OCI-LY1 (cell line): Measurements from ENCODE around the gene RALGDS.

Experiments used
- H2AFZ ChIP-seq: fragments of 200-600 bp; sonication (generic), shearing (Covaris generic); 2 replicates; pipeline ENCODE4 v1.6.0; 2014; ENCODE audit warnings: antibody characterized with exemption, mild to moderate bottlenecking, low read length
- H3F3A ChIP-seq: fragments of 200-600 bp; sonication (generic), shearing (Covaris generic); 2 replicates; pipeline ENCODE4 v1.6.0; 2014; ENCODE audit warnings: mild to moderate bottlenecking, antibody characterized with exemption, low read length, moderate library complexity; ENCODE audit not compliant: insufficient read depth
- H3K27ac ChIP-seq: fragments of 200-600 bp; sonication (generic); 2 replicates; pipeline ENCODE4 v1.5.1; 2014; ENCODE audit warnings: low read length, mixed run types, mild to moderate bottlenecking, low read depth; ENCODE audit not compliant: poor library complexity, severe bottlenecking
- H3K27me3 ChIP-seq: fragments of 200-600 bp; sonication (generic); 2 replicates; pipeline ENCODE4 v1.6.0; 2014; ENCODE audit warnings: antibody characterized with exemption, mild to moderate bottlenecking, low read length, moderate library complexity; ENCODE audit not compliant: insufficient read depth
- H3K36me3 ChIP-seq: fragments of 200-600 bp; sonication (generic); 2 replicates; pipeline ENCODE4 v1.6.1; 2014; ENCODE audit warnings: mild to moderate bottlenecking, antibody characterized with exemption, low read length, moderate library complexity, mixed read lengths; ENCODE audit not compliant: insufficient read depth
- H3K4me1 ChIP-seq: fragments of 200-600 bp; sonication (generic); 2 replicates; pipeline ENCODE4 v1.5.1; 2014; ENCODE audit warnings: mild to moderate bottlenecking, low read length, moderate library complexity; ENCODE audit not compliant: insufficient read depth, severe bottlenecking
- H3K4me2 ChIP-seq: fragments of 200-600 bp; sonication (generic), shearing (Covaris generic); 2 replicates; pipeline ENCODE4 v1.6.1; 2014; ENCODE audit warnings: low read length
- H3K4me3 ChIP-seq: fragments of 200-600 bp; sonication (generic); 2 replicates; pipeline ENCODE4 v1.5.1; 2014; ENCODE audit warnings: low read length, low read depth, mild to moderate bottlenecking, mixed read lengths; ENCODE audit not compliant: poor library complexity, severe bottlenecking
- H3K79me2 ChIP-seq: fragments of 200-600 bp; shearing (Covaris generic); 2 replicates; pipeline ENCODE4 v1.6.1; 2016; ENCODE audit warnings: mixed run types, low read length, mixed read lengths; ENCODE audit not compliant: insufficient read depth
- H3K9ac ChIP-seq: fragments of 200-600 bp; sonication (generic), shearing (Covaris generic); 2 replicates; pipeline ENCODE4 v1.6.1; 2014; ENCODE audit warnings: mild to moderate bottlenecking, low read length, mixed read lengths
- H3K9me2 ChIP-seq: fragments of 200-600 bp; sonication (generic), shearing (Covaris generic); 2 replicates; pipeline ENCODE4 v1.6.1; 2014; ENCODE audit warnings: low read depth, mild to moderate bottlenecking, low read length, mixed read lengths
- H3K9me3 ChIP-seq: fragments of 200-600 bp; shearing (Covaris generic); 2 replicates; pipeline ENCODE4 v1.6.1; 2014; ENCODE audit warnings: low read length, mixed read lengths
- H4K20me1 ChIP-seq: fragments of 200-600 bp; sonication (generic), shearing (Covaris generic); 2 replicates; pipeline ENCODE4 v1.6.0; 2016; ENCODE audit warnings: mild to moderate bottlenecking, low read length; ENCODE audit not compliant: insufficient read depth
- EZH2 ChIP-seq: fragments of 200-600 bp; sonication (generic), shearing (Covaris generic); IDR thresholded peaks from 2 replicates; pipeline ENCODE4 v1.8.0; 2017; ENCODE audit warnings: borderline replicate concordance, mixed run types, mild to moderate bottlenecking, antibody characterized with exemption, low read length, moderate library complexity, mixed read lengths
- TF ChIP-seq, protein P1 (sequence below): fragments of 200-600 bp; sonication (generic), shearing (Covaris generic); IDR thresholded peaks from 2 replicates; pipeline ENCODE4 v1.5.1; 2017; ENCODE audit warnings: mild to moderate bottlenecking, antibody characterized with exemption, low read length, moderate library complexity, mixed read lengths

Gene RALGDS

DNA sequence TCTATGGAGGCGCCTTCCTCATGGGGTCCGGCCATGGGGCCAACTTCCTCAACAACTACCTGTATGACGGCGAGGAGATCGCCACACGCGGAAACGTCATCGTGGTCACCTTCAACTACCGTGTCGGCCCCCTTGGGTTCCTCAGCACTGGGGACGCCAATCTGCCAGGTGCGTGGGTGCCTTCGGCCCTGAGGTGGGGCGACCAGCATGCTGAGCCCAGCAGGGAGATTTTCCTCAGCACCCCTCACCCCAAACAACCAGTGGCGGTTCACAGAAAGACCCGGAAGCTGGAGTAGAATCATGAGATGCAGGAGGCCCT, 56.0 kb downstream of the RALGDS start:
- H3K9me3 ChIP-seq: no peaks in the 10 kb centered on the region
- no peak overlapping the region for H3K27ac ChIP-seq
- no peaks in the 10 kb centered on the region for H3K9me2 ChIP-seq
- H3K79me2 ChIP-seq: no peaks in the 10 kb centered on the region
- no peak overlapping the region for H3K4me2 ChIP-seq
- no peak overlapping the region for H3K4me3 ChIP-seq
- H3K4me1 ChIP-seq: peaks cover 3% of the 10 kb centered on the region
- TF ChIP-seq, protein P1, sequence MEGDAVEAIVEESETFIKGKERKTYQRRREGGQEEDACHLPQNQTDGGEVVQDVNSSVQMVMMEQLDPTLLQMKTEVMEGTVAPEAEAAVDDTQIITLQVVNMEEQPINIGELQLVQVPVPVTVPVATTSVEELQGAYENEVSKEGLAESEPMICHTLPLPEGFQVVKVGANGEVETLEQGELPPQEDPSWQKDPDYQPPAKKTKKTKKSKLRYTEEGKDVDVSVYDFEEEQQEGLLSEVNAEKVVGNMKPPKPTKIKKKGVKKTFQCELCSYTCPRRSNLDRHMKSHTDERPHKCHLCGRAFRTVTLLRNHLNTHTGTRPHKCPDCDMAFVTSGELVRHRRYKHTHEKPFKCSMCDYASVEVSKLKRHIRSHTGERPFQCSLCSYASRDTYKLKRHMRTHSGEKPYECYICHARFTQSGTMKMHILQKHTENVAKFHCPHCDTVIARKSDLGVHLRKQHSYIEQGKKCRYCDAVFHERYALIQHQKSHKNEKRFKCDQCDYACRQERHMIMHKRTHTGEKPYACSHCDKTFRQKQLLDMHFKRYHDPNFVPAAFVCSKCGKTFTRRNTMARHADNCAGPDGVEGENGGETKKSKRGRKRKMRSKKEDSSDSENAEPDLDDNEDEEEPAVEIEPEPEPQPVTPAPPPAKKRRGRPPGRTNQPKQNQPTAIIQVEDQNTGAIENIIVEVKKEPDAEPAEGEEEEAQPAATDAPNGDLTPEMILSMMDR: no peak
- TF ChIP-seq EZH2: no peak
- no peak overlapping the region for H2AFZ ChIP-seq
- H3K36me3 ChIP-seq: no peaks in the 10 kb centered on the region
- H3K27me3 ChIP-seq: no peaks in the 10 kb centered on the region
- no peaks in the 10 kb centered on the region for H3F3A ChIP-seq
- no peak overlapping the region for H3K9ac ChIP-seq
- H4K20me1 ChIP-seq: no peaks in the 10 kb centered on the region

DNA sequence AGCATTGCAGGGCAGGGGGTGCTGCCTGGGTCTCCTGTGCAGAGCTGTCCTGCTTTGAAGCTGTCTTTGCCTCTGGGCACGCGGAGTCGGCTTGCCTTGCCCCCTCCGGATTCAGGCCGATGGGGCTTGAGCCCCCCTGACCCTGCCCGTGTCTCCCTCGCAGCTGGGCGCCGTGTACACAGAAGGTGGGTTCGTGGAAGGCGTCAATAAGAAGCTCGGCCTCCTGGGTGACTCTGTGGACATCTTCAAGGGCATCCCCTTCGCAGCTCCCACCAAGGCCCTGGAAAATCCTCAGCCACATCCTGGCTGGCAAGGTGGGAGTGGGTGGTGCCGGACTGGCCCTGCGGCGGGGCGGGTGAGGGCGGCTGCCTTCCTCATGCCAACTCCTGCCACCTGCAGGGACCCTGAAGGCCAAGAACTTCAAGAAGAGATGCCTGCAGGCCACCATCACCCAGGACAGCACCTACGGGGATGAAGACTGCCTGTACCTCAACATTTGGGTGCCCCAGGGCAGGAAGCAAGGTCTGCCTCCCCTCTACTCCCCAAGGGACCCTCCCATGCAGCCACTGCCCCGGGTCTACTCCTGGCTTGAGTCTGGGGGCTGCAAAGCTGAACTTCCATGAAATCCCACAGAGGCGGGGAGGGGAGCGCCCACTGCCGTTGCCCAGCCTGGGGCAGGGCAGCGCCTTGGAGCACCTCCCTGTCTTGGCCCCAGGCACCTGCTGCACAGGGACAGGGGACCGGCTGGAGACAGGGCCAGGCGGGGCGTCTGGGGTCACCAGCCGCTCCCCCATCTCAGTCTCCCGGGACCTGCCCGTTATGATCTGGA, 56.6 kb downstream of the RALGDS start:
- no peak overlapping the region for H3K27ac ChIP-seq

DNA sequence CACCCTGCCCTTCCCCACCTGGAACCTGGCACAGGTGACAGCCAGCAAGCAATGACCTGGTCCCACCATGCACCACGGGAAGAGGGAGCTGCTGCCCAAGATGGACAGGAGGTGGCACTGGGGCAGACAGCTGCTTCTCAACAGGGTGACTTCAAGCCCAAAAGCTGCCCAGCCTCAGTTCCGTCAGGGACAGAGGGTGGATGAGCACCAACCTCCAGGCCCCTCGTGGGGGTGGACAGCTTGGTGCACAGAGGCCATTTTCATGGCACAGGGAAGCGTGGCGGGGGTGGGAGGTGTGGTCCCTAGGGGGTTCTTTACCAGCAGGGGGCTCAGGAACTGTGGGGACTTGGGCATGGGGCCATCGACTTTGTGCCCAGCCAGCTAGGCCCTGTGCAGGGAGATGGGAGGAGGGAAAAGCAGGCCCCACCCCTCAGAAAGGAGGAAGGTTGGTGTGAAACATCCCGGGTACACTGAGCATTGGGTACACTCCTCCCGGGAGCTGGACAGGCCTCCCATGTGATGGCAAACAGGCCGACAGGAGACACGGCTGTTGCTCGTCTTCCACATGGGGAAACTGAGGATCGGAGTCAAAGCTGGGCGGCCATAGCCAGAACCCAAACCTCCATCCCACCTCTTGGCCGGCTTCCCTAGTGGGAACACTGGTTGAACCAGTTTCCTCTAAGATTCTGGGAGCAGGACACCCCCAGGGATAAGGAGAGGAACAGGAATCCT, 57.4 kb downstream of the RALGDS start:
- Histone ChIP-seq H4K20me1 (no peaks in the 10 kb centered on the region), H2AFZ (no peak overlapping the region)
- TF ChIP-seq EZH2: no peak
- TF ChIP-seq, protein P1: no peak

More for the DNA sequence above, 56.6 kb downstream of the RALGDS start:
- H3K9ac ChIP-seq: no peak overlapping the region
- no peaks in the 10 kb centered on the region for H4K20me1 ChIP-seq
- H3K4me1 ChIP-seq: peaks cover 7% of the 10 kb centered on the region
- H3K9me2 ChIP-seq: no peaks in the 10 kb centered on the region
- H3K4me2 ChIP-seq: no peak overlapping the region
- no peaks in the 10 kb centered on the region for H3K36me3 ChIP-seq
- H3F3A ChIP-seq: no peaks in the 10 kb centered on the region
- no peaks in the 10 kb centered on the region for H3K27me3 ChIP-seq
- no peak overlapping the region for H2AFZ ChIP-seq
- H3K4me3 ChIP-seq: no peak overlapping the region
- no peaks in the 10 kb centered on the region for H3K9me3 ChIP-seq
- H3K79me2 ChIP-seq: no peaks in the 10 kb centered on the region
- TF ChIP-seq, protein P1: no peak
- TF ChIP-seq EZH2: no peak

More for the DNA sequence above, 57.4 kb downstream of the RALGDS start:
- Histone ChIP-seq H3K9ac (no peak overlapping the region), H3K4me3 (no peak overlapping the region), H3K9me2 (no peaks in the 10 kb centered on the region), H3K27me3 (no peaks in the 10 kb centered on the region), H3F3A (no peaks in the 10 kb centered on the region), H3K36me3 (no peaks in the 10 kb centered on the region; the same call in 1 of the 2 replicates), H3K4me1 (peaks cover 15% of the 10 kb centered on the region), H3K27ac (no peak overlapping the region), H3K9me3 (no peaks in the 10 kb centered on the region), H3K79me2 (no peaks in the 10 kb centered on the region), H3K4me2 (no peak overlapping the region)
